GM21576 (cell line): ENCODE measurements around the gene TNFAIP8L2.

Experiments
- ATAC-seq: cut with Tn5 transposase; IDR thresholded peaks from one replicate; pipeline ENCODE4 v1.9.1; 2021; ENCODE audit warnings: mild to moderate bottlenecking, moderate library complexity; ENCODE audit not compliant: unreplicated experiment

Gene TNFAIP8L2

DNA sequence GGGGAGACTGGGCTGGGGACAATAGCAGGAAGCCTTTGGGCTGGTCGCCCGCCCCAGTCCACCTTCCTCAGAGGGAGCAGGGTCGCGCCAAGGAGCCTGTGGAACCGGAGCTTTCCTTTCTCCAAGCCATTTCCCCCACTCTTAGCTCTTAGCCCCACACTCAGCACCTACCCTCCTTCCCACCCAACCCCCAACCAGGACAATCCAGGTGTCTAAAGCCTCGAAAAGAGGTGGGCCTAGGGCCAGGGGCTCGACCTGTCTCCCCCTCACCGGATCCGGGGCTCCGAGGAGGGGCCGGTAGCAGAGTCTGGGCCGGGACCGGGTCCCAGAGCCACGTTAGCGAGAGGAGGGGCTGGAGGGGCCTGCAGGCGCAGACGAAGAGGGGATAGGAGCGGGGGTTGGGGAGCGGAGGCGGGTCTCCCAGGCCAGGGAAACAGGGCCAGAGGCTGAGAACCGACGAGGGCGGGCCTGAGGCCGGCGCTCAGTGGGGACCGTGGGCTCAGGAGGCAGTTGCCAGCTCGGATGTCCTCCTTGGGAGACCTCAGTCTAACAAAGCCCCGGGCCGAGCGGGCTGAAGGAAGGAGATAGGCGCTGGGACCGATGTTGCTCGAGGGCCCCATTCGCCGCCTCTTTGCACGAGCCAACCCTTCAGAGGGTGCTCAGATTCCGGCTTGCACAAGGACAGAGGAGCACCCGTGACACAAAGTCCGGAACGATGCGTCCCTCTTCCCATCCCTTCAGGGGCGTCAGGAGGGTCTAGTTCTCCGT lies 11.0 kb upstream of the TNFAIP8L2 start:
- no peak for ATAC-seq

DNA sequence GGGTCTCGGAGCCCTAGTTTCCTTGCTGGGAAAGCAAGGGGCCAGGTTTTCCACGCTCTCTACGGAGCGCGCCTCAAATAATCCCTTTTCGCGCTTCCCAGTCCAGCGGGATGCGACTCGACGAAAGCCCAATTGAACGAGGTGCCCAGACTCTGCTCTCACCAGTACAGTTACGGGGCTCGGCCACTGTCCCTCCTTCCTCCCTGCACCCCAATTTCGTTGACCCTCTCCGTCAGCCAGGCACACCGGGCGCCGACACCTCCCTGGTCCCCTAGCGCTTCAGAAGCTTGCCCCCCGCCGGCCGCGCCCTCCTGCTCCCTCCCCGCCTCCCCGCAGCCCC lies 10.4 kb upstream of the TNFAIP8L2 start:
- peak; percentile 7 for ATAC-seq

DNA sequence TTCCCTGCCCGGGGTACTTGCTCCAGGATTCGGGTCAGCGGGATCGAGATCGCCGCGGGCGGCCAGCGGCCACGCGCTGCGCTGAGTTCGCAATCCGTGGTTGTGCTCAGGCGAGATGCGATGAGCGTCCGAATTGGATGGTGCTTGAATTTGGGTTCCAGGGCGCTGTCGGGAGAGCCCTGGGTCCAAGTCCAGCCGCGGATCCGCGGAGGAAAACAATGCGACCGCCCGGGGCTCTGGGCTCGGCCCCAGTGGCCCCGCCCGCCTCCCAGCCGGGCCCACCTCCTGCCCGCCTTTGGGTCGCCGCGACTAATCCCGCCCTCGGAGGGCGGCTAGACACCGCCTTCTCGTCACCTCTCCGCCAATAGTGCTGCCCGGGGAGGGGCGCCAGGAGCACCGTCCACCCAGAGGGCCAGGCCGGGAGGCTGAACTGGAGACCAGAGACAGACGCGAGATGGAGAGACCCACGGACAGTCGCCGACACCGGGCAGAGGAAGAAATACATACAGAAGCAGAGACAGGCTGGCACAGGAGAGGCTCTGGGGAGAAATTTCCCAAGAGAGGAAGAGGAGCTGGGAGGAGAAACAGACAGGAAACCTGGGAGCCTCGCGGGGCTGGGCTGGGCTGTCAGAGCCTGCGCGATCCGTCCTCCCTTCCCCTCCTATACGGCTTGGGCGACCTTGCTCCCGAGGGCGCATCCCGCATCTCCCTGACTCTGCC lies 9.9 kb upstream of the TNFAIP8L2 start, which contains the start of gene SEMA6C:
TSS of gene SEMA6C (minus strand) at position 220 of the 720 bp plus-strand sequence. CDS start 4,010 bp downstream, outside the sequence.
- ATAC-seq, result peak; percentile 98

DNA sequence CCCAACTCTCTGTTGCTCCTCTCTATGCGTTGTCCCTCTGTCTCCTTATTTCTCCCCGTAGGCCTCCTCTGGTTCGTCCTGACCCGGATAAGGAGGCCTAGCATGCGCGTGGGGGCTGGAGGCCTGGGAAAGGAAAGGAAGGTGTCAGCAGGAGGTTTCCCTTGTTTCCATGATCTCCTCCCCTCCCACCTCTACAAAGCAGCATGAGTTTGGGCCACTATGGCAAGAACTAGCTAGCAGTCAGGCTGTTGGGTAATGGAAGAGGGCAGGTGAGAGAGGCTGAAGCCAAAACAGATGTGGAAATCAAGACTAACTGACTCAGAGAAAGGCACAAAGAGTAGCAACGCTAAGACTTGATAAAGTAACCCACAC lies 9.3 kb upstream of the TNFAIP8L2 start:
- no peak for ATAC-seq

DNA sequence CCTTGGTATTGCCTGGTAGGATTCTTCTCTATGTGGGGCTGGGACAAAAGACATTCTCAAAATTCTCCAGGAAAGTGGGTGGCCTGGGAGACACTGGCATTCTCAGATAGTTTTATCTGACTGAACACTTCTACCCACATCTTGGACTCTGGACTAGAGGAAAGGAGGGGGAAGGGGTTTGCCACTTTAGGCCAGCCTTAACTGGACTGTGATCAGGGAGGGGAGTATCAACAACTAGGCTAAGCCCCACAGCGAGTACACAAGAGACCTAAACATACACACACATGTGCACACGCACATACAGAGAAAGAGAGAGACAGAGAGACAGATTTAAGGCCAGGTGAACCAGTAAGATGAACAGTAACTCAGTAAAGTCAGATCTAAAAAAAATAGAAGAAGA lies 8.8 kb upstream of the TNFAIP8L2 start:
- ATAC-seq, result no peak

DNA sequence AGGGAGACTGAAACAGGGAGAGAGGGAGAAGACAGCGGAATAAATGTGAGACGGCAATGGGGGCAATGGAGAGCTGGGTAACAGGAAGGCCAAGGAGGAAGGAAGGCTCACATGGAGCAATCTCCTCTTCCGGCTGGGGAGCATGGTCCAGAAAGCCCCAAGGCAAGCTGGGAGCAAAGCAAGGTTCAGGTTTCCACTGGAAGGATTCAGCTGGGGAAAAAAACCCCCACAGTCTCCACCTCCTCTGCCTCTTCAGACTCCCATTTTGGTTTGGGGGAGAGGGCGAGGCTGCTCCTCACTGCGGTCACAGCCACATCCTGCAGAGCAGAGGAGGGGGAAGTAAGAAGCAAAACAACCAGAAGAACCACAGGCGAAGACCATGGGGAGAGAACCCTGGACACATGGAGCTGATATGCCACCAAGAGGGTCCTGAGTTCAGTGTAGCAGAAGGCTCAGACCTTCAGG lies 650 bp downstream of the TNFAIP8L2 start:
- ATAC-seq, result no peak

DNA sequence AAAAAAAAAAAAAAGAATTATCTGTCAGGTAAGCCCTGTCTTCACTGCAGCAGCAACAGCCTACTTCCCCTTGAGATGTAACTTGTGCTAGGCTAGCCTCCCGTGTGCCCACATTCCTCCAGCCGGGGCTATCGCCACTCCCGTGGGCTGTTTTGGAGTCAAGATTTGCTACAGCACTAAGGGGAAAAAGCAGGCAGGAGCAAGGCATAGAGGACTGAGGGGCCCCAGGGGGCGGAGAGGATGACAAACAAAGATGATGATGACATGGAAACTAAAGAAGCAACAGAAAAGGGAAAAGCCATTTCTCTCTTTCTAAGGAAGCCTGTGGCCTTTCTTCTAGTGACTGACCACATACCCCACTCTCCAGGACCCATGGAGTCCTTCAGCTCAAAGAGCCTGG lies 1.9 kb downstream of the TNFAIP8L2 start:
- ATAC-seq, result no peak

DNA sequence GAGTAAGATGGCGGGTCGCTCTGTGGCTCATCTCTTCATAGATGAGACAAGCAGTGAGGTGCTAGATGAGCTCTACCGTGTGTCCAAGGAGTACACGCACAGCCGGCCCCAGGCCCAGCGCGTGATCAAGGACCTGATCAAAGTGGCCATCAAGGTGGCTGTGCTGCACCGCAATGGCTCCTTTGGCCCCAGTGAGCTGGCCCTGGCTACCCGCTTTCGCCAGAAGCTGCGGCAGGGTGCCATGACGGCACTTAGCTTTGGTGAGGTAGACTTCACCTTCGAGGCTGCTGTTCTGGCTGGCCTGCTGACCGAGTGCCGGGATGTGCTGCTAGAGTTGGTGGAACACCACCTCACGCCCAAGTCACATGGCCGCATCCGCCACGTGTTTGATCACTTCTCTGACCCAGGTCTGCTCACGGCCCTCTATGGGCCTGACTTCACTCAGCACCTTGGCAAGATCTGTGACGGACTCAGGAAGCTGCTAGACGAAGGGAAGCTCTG lies 2.4 kb downstream of the TNFAIP8L2 start:
- ATAC-seq, result no peak

DNA sequence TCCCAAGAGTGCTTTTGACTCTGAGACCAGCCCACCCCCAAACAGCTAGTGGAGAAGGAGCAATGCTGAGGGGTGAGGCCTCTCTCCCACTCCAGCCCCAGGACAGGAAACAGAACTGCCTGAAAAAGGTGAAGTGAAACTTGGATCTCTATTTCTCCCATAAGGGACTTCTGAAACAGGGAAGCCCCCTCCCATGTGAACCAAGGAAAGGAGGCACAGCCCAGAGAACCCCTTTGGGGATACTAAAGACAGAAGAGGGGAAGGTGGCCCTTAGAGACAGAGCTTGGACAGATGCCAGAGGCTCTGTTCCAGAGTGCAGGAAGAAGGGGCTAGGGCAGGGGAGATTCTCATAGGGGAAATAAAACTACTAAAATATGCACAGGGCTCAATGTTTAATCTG lies 2.9 kb downstream of the TNFAIP8L2 start:
- ATAC-seq, result no peak

DNA sequence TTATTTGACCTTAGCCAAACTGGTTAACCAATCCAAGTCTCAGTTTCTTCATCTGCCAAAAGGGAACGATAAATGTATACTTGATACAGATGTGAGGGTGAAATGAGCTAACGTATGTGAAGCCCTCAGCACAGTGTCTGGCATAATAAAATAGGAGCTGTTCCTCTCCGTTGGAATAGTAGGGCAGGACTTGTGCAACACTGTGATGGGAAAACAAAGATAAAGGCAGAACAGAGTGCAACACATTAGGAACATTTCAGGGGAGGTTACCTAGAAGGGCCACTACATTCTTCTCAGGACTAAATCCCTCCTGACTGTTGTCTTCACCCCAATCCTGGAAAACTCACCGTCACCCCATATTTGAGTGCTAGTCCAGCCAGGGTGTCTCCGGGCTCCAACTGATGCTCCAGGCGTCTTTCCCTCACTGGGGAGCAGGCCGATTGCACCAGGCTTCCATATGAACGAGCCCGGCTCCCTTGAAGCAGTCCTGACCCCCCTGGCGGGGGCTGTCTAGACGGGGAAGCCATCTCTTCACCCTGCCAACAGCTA lies 8.4 kb downstream of the TNFAIP8L2 start:
- no peak for ATAC-seq

DNA sequence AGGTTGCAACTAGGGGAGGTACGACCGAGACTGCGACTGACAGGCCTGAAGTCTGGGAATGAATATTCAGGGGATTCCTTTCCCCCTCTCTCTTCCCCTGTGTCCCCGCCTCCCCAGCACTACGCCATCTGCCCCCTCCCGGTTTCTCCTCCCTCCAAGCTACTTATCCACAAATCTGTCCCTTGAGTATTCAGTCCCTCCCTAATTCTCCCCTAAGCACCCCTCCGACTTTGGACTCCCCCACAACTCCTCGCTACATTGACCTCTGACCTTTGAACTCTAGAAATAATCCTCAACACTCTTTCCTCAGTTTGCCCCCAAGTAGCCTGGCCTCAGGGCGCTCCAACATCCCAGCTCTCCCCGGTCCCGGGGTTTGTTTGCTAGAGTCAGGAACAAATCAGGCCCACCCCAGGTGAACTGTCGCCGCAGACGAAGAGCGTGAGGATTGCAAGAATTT lies 8.9 kb downstream of the TNFAIP8L2 start:
- no peak for ATAC-seq

DNA sequence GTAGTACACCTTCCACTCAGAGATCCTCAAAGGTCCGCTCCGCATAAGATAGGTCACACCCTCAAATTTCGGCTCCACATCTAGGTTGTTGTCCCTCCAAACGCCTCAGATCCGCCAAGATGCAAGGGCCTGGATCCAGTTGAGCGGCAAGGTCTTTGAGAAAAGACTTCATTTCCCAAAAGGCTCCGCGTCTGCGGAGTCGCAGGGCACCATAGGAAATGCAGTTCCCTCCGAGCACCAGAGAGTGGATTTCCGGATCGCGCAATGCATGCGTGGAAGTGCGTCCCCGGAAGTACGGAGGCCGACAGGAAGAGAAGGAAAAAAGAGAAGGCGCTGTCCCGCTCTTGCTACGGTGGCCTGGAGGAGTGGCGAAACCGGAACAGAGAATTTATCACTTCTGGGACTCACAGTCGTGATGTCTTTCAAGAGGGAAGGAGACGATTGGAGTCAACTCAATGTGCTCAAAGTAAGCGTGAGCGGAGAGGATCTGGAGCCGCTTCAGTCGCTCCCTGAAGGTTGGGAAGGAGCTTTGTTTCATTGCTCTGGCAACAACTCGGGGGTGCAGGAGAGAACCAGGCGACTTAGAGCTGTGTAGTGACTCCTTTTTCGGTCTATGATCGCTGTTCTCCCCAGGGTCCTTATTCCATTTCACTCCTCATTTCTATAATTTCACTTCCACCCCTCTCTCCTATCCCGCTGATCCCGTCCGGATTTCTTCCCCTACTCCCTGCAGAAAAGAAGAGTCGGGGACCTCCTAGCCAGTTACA lies 9.5 kb downstream of the TNFAIP8L2 start, which contains the start of the genes LYSMD1 and SCNM1:
TSS of gene LYSMD1 (minus strand) at position 165 of the 767 bp plus-strand sequence. CDS start 644 bp downstream, outside the sequence.
TSS of gene SCNM1 (plus strand) at position 407 of the 767 bp plus-strand sequence. CDS start at position 416, 9 bp downstream.
- peak; percentile 81 for ATAC-seq

DNA sequence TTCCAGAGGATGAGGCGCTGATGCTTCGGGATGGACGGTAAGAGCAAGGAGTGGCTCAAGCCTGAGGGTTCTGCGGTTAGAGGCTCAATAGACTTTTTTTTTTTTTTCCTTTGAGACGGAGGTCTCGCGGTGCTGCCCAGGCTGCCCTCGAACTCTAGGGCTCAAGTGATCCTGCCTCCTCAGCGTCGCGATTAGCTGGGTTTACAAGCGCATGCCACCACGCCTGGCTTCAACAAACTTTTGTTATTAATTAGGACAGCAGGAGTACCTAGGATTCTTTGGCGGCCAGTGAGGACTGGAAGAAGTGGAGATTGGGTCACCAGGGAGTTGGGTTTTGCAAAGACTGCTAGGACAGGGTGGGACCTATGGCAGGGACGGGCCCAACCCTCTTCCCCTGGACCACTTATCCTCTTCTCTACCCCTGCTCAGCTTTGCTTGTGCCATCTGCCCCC lies 10.1 kb downstream of the TNFAIP8L2 start:
- ATAC-seq, result no peak

DNA sequence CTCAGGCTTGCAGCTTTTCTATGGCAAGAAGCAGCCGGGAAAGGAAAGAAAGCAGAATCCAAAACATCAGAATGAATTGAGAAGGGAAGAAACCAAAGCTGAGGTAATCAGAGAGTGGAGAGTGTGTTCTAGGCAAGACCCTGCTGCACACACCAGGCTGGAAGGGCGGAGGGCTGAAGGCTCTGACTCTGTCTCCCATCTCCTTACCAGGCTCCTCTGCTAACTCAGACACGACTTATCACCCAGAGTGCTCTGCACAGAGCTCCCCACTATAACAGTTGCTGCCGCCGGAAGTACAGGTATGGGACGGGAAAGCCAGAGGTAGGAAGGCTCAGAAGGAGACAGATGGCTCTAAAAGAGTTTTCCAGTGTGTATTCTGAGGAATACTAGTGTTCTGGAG lies 10.7 kb downstream of the TNFAIP8L2 start:
- ATAC-seq, result no peak

DNA sequence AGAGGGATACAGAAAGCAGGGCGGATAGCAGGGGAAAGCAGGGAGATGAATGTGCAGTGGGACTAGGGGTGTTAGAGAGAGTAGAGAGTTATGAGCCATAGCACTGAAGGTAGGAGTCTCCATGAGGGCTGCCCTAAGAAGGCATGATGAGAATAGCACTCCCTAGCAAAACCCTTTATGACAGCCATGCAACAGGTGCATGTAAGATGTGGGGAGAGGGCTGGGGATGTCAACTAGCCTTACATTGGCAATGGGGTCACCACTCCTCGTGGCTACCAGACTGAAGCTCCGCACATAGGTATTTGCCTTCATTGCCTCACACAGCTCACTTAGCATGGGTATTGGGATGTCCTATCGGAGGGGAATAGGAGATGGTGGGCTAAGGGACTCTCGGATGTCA lies 14.7 kb downstream of the TNFAIP8L2 start:
- no peak for ATAC-seq

DNA sequence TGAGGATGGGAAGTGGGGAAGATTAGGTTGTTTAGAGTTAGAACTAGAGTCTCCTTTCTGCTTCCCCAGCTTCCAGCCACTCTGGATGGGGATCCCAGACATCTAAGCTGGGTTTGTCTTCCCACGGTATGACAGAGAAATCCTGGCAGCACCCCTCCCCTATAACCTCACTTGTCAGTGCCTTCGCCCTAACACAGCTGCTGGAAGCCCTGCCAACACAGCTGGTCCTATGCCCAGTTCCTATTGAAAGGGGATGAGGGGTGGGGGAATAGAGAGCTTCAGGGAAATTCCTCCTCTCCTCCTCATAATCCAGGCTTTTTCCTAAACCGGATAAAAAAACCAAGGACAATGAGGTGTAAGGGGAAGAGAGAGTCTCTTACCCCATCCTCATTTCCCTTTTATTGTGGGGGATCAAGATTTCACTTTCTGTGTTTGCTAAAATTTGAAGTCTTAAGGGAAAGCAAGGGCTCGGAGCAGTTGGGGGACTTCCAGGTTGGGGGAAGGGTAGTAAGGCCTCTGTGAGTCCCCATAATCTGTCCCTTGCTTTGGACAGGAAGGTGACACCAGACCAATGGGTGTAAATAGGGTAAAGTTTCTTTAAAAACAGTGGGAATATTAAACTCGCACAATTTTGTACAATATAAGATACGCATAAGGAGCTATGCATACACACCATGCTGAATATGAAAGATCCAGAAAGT lies 18.7 kb downstream of the TNFAIP8L2 start:
- no peak for ATAC-seq

DNA sequence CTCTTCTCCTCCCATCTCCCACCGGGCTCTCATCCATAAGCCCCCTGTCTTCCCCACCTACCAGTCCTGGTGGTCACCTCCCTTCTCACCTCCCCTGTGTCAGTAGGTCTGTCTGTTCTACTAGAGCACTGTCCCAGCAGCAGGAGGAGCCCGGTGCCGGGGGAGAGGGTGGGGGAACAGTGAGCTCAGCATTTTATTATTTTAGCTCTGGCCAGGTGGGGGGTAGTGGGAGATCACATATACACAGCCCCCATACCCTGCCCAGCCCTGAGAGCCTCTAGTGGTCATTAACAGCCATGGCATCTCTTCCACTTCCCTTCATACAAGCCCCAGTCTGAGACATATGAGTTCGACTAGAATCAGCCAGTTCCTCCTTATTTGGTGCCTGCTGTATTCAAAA lies 19.4 kb downstream of the TNFAIP8L2 start, which contains the start of gene TMOD4:
TSS of gene TMOD4 (minus strand) at position 119 of the 400 bp plus-strand sequence. CDS start 1,106 bp downstream, outside the sequence.
- ATAC-seq, result no peak

DNA sequence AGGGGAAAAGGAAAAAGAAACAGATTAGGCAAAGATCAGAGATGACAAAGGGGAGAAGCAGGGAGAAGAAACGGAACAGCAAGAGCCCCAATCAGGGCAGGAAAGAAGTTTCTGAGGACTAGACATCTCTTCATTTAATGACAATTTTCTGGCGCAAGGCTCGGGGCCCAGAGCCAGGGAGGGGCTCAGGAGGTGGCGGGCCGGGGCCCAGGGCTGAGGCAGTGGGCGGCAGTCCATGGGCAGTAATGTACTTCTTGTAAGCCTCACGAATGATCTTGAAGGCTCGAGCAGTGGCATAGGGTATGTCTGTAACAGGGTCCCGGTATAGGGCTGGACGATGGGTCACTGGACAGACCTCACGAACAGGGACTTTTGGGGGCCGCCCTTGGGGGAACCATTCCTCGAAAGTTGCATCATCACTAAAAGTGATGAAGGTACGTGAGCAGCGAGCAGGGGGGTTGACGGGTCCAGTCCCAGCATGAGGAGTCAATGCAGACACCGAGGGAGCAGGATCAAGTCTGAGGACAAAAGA lies 20.1 kb downstream of the TNFAIP8L2 start:
- ATAC-seq, result no peak

DNA sequence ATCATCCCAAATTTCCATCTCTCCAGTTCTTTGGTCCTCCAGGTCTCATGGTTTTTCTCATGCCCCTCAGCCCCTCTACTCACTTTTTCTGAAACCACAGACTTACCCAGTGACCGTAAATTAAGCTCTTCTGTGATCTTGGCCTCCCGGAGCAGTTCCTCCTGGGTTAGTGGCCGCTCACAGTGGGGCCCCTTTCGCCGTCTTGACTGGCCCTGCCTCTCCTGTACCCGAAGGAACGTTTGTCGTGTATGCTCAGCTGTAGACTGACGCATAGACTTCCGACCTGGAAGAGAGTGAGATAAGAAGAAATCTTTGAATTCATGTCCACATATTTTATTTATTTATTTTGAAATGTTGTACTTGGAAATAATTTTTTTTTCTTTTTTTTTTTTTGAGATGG lies 27.8 kb downstream of the TNFAIP8L2 start:
- ATAC-seq, result no peak

DNA sequence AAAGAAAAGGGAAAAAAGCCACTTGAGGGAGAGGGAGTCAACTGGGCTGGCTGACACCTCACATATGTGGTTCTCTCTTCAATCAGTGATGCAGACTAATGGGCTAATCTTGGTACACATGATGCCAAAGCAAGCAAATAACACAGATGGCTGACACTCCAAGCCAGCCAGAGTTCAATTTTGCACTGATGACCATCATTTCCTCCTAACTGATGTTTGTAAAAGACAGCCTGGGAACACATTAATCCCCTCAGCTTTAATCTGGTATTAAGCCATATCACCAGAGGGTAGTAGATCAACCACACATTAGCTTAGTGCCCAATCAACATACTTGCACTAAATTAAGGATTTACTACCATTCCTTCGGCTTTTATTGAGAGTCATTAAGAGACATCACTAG lies 30.8 kb downstream of the TNFAIP8L2 start:
- no peak for ATAC-seq
